Stomach (tissue), 9 donors: Measurements from ENCODE around the gene MAPK1. TPM values are rescaled to one million over a fixed set of nuclear protein-coding genes. Genes with fewer than 3 reads are reported as not detected.

Source experiments
- DNase-seq, 2 donors: peaks; one replicate each; pipeline versions ENCODE4 v3.0.0 to v3.0.0-alpha.2; 2013 to 2019
- H3K27ac ChIP-seq, 5 donors: fragments of 200-600 bp in 4 of 5; sonication (generic) in 4 of 5; one replicate each; pipeline ENCODE4 v1.5.1; 2013 to 2019; ENCODE audit warnings: mild to moderate bottlenecking in 1 of 5, moderate library complexity in 1 of 5
- H3K27me3 ChIP-seq, 3 donors: fragments of 200-600 bp; sonication (generic); one replicate each; pipeline ENCODE4 v1.5.1; 2017 to 2019; ENCODE audit warnings: mixed run types in 1 of 3
- H3K36me3 ChIP-seq, 4 donors: fragments of 200-600 bp; sonication (generic); 1 replicate in 3 of 4; 2 replicates in 1 of 4; pipeline ENCODE4 v1.5.1; 2016 to 2019
- H3K4me1 ChIP-seq, 4 donors: fragments of 200-600 bp; sonication (generic); one replicate each; pipeline ENCODE4 v1.5.1; 2016 to 2019
- H3K4me3 ChIP-seq, 4 donors: fragments of 200-600 bp; sonication (generic) in 3 of 4; one replicate each; pipeline ENCODE4 v1.5.1; 2016 to 2019; ENCODE audit warnings: mild to moderate bottlenecking in 1 of 4
- H3K9me3 ChIP-seq, 4 donors: fragments of 200-600 bp; sonication (generic); one replicate each; pipeline ENCODE4 v1.5.1; 2016 to 2019
- CTCF ChIP-seq, 7 experiments: fragments of 450-650 bp in 4 of 7; fragments of 200-600 bp in 3 of 7; sonication (generic) in 3 of 7; IDR thresholded peaks; one replicate each; pipeline ENCODE4 v1.5.1; 2016 to 2019; ENCODE audit warnings: antibody characterized with exemption in 7 of 7, control low read depth in 2 of 7, mild to moderate bottlenecking in 1 of 7
- EP300 ChIP-seq: sonication (generic); formaldehyde crosslinking; IDR thresholded peaks from one replicate; pipeline ENCODE4 v1.6.1; 2017; ENCODE audit warnings: antibody characterized with exemption
- POLR2A ChIP-seq, 4 donors: fragments of 450-650 bp; IDR thresholded peaks; one replicate each; pipeline ENCODE4 v1.6.1; 2016; ENCODE audit warnings: antibody characterized with exemption in 4 of 4, control low read depth in 2 of 4, mild to moderate bottlenecking in 1 of 4, moderate library complexity in 1 of 4
- POLR2AphosphoS5 ChIP-seq, 3 donors: sonication (generic); formaldehyde crosslinking; IDR thresholded peaks; one replicate each; pipeline ENCODE4 v1.6.1; 2016; ENCODE audit warnings: antibody characterized with exemption in 3 of 3
- WGBS, 5 donors: extraction: QIAGEN DNeasy Blood & Tissue Kit in 3 of 5; methylation state at CpG; one replicate each; pipeline versions ENCODE4 v1.1.5 to v1.1.7; 2013 to 2018; 5-methylcytosine and 5-hydroxymethylcytosine counted together
- intact Hi-C: fragments of 100-400 bp; cut with DNase I; formaldehyde crosslinking; loops from one replicate; pipeline ENCODE4 v1.15.1; 2023; ENCODE audit warnings: low total_unique reads
- polyA plus RNA-seq, 3 donors: library from polyadenylated mRNA; stranded (reverse); fragments of 200-250 nt; gene quantifications; one replicate each; pipeline ENCODE4 v1.2.3, GENCODE V29; 2013
- total RNA-seq, 5 donors: library from RNA; depleted of rRNA; stranded (reverse); fragments of >200 nt; gene quantifications; one replicate each; pipeline versions ENCODE4 v1.1.0 to v1.2.3, GENCODE V29; 2014 to 2016
- donor health status: healthy with polysubstance abuse.
- donor health status: Bipolar disorder and iron deficiency.
- donor health status: healthy.

The MAPK1 gene
- total and polyA plus RNA-seq, 8 donors = 10.4 to 81.6 (median 44.2) TPM

GRCh38 chr22:21728270-21728669 is 139.2 kb downstream of the MAPK1 start:
- no peak for DNase-seq
- Histone ChIP-seq H3K27me3 (no peaks in the 10 kb centered on the region), H3K27ac (no peak overlapping the region), H3K36me3 (peaks cover 0 to 7% (median 3%) of the 10 kb centered on the region in 4 donors), H3K9me3 (no peaks in the 10 kb centered on the region), H3K4me3 (no peak overlapping the region), H3K4me1 (no peaks in the 10 kb centered on the region)
- WGBS, 5 donors = 80 to 91% (median 84%) methylated on average over 9 to 12 of the region's 12 CpGs
- TF ChIP-seq POLR2AphosphoS5 (IDR thresholded peaks at IDR 0.05) (no peak), POLR2A (IDR thresholded peaks at IDR 0.05) (no peak), EP300 (no peak), CTCF (IDR thresholded peaks at IDR 0.05) (no peak)
- intact Hi-C loops = no loop called here

GRCh38 chr22:21727768-21728167 is 139.7 kb downstream of the MAPK1 start:
- WGBS, 5 donors = 90 to 96% (median 93%) methylated on average over 9 to 10 of the region's 10 CpGs
- no peak overlapping the region for H3K27ac ChIP-seq
- no peaks in the 10 kb centered on the region for H3K27me3 ChIP-seq
- H3K36me3 ChIP-seq = peaks cover 0 to 7% (median 3%) of the 10 kb centered on the region in 4 donors
- no peak for DNase-seq
- intact Hi-C loops = no loop called here
- H3K9me3 ChIP-seq = no peaks in the 10 kb centered on the region
- H3K4me3 ChIP-seq = no peak overlapping the region
- no peak for TF ChIP-seq EP300
- no peak for TF ChIP-seq CTCF (IDR thresholded peaks at IDR 0.05)
- no peak for TF ChIP-seq POLR2A (IDR thresholded peaks at IDR 0.05)
- TF ChIP-seq POLR2AphosphoS5 (IDR thresholded peaks at IDR 0.05) = no peak
- no peaks in the 10 kb centered on the region for H3K4me1 ChIP-seq

- TF ChIP-seq POLR2A (IDR thresholded peaks at IDR 0.05) (no peak), CTCF (IDR thresholded peaks at IDR 0.05) (no peak), EP300 (no peak)
- H3K27me3 ChIP-seq = no peaks in the 10 kb centered on the region
- 78 to 89% (median 87%) methylated on average over 4 of the region's 4 CpGs for WGBS, 5 donors
- intact Hi-C loops = no loop called here
- no peaks in the 10 kb centered on the region for H3K4me1 ChIP-seq
- no peak overlapping the region for H3K4me3 ChIP-seq
- DNase-seq = no peak
- no peaks in the 10 kb centered on the region for H3K9me3 ChIP-seq
- H3K36me3 ChIP-seq = peaks cover 0 to 7% (median 3%) of the 10 kb centered on the region in 4 donors
- no peak overlapping the region for H3K27ac ChIP-seq
Measured at GRCh38 chr22:21727159-21727558, 140.3 kb downstream of the MAPK1 start.

- no peak overlapping the region for H3K27ac ChIP-seq
- DNase-seq = peak in 1 of 2 donors; percentile 62
- intact Hi-C loops = no loop called here
- 46 to 72% (median 50%) methylated on average over 4 to 5 of the region's 5 CpGs for WGBS, 5 donors
- no peaks in the 10 kb centered on the region for H3K9me3 ChIP-seq
- H3K4me3 ChIP-seq = no peak overlapping the region
- H3K27me3 ChIP-seq = no peaks in the 10 kb centered on the region
- no peak for TF ChIP-seq EP300
- TF ChIP-seq CTCF (IDR thresholded peaks at IDR 0.05) = no peak
- no peak for TF ChIP-seq POLR2A (IDR thresholded peaks at IDR 0.05)
- no peak for TF ChIP-seq POLR2AphosphoS5 (IDR thresholded peaks at IDR 0.05)
- H3K36me3 ChIP-seq = peaks cover 0 to 7% (median 3%) of the 10 kb centered on the region in 4 donors
- no peaks in the 10 kb centered on the region for H3K4me1 ChIP-seq
Measured at GRCh38 chr22:21726650-21727049, 140.8 kb downstream of the MAPK1 start.
